Measurements from ENCODE around the gene TMOD3. TPM values are rescaled to one million over a fixed set of nuclear protein-coding genes. Genes with fewer than 3 reads are reported as not detected.

Gene TMOD3
- total and polyA plus RNA-seq, 2 of the 8 experiments (the other 6 are each of a cell fraction or from before 2014, with no cell fraction given), result 3.9 to 29.0 TPM

- TF ChIP-seq, protein P1, sequence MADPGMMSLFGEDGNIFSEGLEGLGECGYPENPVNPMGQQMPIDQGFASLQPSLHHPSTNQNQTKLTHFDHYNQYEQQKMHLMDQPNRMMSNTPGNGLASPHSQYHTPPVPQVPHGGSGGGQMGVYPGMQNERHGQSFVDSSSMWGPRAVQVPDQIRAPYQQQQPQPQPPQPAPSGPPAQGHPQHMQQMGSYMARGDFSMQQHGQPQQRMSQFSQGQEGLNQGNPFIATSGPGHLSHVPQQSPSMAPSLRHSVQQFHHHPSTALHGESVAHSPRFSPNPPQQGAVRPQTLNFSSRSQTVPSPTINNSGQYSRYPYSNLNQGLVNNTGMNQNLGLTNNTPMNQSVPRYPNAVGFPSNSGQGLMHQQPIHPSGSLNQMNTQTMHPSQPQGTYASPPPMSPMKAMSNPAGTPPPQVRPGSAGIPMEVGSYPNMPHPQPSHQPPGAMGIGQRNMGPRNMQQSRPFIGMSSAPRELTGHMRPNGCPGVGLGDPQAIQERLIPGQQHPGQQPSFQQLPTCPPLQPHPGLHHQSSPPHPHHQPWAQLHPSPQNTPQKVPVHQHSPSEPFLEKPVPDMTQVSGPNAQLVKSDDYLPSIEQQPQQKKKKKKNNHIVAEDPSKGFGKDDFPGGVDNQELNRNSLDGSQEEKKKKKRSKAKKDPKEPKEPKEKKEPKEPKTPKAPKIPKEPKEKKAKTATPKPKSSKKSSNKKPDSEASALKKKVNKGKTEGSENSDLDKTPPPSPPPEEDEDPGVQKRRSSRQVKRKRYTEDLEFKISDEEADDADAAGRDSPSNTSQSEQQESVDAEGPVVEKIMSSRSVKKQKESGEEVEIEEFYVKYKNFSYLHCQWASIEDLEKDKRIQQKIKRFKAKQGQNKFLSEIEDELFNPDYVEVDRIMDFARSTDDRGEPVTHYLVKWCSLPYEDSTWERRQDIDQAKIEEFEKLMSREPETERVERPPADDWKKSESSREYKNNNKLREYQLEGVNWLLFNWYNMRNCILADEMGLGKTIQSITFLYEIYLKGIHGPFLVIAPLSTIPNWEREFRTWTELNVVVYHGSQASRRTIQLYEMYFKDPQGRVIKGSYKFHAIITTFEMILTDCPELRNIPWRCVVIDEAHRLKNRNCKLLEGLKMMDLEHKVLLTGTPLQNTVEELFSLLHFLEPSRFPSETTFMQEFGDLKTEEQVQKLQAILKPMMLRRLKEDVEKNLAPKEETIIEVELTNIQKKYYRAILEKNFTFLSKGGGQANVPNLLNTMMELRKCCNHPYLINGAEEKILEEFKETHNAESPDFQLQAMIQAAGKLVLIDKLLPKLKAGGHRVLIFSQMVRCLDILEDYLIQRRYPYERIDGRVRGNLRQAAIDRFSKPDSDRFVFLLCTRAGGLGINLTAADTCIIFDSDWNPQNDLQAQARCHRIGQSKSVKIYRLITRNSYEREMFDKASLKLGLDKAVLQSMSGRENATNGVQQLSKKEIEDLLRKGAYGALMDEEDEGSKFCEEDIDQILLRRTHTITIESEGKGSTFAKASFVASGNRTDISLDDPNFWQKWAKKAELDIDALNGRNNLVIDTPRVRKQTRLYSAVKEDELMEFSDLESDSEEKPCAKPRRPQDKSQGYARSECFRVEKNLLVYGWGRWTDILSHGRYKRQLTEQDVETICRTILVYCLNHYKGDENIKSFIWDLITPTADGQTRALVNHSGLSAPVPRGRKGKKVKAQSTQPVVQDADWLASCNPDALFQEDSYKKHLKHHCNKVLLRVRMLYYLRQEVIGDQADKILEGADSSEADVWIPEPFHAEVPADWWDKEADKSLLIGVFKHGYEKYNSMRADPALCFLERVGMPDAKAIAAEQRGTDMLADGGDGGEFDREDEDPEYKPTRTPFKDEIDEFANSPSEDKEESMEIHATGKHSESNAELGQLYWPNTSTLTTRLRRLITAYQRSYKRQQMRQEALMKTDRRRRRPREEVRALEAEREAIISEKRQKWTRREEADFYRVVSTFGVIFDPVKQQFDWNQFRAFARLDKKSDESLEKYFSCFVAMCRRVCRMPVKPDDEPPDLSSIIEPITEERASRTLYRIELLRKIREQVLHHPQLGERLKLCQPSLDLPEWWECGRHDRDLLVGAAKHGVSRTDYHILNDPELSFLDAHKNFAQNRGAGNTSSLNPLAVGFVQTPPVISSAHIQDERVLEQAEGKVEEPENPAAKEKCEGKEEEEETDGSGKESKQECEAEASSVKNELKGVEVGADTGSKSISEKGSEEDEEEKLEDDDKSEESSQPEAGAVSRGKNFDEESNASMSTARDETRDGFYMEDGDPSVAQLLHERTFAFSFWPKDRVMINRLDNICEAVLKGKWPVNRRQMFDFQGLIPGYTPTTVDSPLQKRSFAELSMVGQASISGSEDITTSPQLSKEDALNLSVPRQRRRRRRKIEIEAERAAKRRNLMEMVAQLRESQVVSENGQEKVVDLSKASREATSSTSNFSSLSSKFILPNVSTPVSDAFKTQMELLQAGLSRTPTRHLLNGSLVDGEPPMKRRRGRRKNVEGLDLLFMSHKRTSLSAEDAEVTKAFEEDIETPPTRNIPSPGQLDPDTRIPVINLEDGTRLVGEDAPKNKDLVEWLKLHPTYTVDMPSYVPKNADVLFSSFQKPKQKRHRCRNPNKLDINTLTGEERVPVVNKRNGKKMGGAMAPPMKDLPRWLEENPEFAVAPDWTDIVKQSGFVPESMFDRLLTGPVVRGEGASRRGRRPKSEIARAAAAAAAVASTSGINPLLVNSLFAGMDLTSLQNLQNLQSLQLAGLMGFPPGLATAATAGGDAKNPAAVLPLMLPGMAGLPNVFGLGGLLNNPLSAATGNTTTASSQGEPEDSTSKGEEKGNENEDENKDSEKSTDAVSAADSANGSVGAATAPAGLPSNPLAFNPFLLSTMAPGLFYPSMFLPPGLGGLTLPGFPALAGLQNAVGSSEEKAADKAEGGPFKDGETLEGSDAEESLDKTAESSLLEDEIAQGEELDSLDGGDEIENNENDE (IDR thresholded peaks at IDR 0.05; ENCODE audit: insufficient replicate concordance, low read length), result no peak
- no peak for TF ChIP-seq HDAC6 (IDR thresholded peaks at IDR 0.05; ENCODE audit: low read depth, low read length)
Observed at GRCh38 chr15:51866161-51866560, 36.7 kb downstream of the TMOD3 start (continued).
